GM21528 (cell line): Measurements from ENCODE around the gene CTSZ.

ENCODE experiments used
- ATAC-seq: cut with Tn5 transposase; IDR thresholded peaks from one replicate; pipeline ENCODE4 v1.9.1; 2021; ENCODE audit warnings: mild to moderate bottlenecking, moderate library complexity; ENCODE audit not compliant: unreplicated experiment, low FRiP score

The CTSZ gene

GRCh38 chr20:59032023-59032712 is 25.1 kb upstream of the CTSZ start, which contains the start of gene ATP5F1E:
TSS of gene ATP5F1E (minus strand) at chr20:59032335. CDS start at chr20:59032251, 84 bp downstream.
- ATAC-seq = peak; percentile 92

GRCh38 chr20:59031564-59032022 is 24.5 kb upstream of the CTSZ start:
- ATAC-seq = no peak

- ATAC-seq = no peak
Measured at GRCh38 chr20:59030911-59031563, 24.0 kb upstream of the CTSZ start.

- no peak for ATAC-seq
Measured at GRCh38 chr20:59028812-59029211, 21.8 kb upstream of the CTSZ start.

- no peak for ATAC-seq
Measured at GRCh38 chr20:59027741-59028320, 20.8 kb upstream of the CTSZ start.

GRCh38 chr20:59026904-59027740 is 20.1 kb upstream of the CTSZ start:
- no peak for ATAC-seq

- no peak for ATAC-seq
Measured at GRCh38 chr20:59025511-59025910, 18.5 kb upstream of the CTSZ start.

GRCh38 chr20:59025086-59025485 is 18.0 kb upstream of the CTSZ start:
- ATAC-seq = no peak

- no peak for ATAC-seq
Measured at GRCh38 chr20:59024111-59024530, 17.1 kb upstream of the CTSZ start.

- ATAC-seq = no peak
Measured at GRCh38 chr20:59023616-59024015, 16.6 kb upstream of the CTSZ start.

GRCh38 chr20:59022754-59023153 is 15.7 kb upstream of the CTSZ start:
- ATAC-seq = no peak

GRCh38 chr20:59020938-59021551 is 14.0 kb upstream of the CTSZ start:
- no peak for ATAC-seq

- ATAC-seq = no peak
Measured at GRCh38 chr20:59019217-59019616, 12.2 kb upstream of the CTSZ start, which contains the start of gene TUBB1. TSS of gene TUBB1 (plus strand) at chr20:59019429. CDS start at chr20:59019523, 94 bp downstream.

GRCh38 chr20:59018817-59019216 is 11.8 kb upstream of the CTSZ start:
- no peak for ATAC-seq

- no peak for ATAC-seq
Measured at GRCh38 chr20:59017493-59018231, 10.6 kb upstream of the CTSZ start.

GRCh38 chr20:59016795-59017492 is 9.9 kb upstream of the CTSZ start:
- ATAC-seq = no peak

- no peak for ATAC-seq
Measured at GRCh38 chr20:59015812-59016711, 9.0 kb upstream of the CTSZ start.

- ATAC-seq = no peak
Measured at GRCh38 chr20:59015411-59015810, 8.4 kb upstream of the CTSZ start.
